ENCODE results near the gene DSC1. TPM values are rescaled to one million over a fixed set of nuclear protein-coding genes. Genes with fewer than 3 reads are reported as not detected.

DSC1 gene
- total and polyA plus RNA-seq, 2 experiments from 2014 or later: not detected

DNA sequence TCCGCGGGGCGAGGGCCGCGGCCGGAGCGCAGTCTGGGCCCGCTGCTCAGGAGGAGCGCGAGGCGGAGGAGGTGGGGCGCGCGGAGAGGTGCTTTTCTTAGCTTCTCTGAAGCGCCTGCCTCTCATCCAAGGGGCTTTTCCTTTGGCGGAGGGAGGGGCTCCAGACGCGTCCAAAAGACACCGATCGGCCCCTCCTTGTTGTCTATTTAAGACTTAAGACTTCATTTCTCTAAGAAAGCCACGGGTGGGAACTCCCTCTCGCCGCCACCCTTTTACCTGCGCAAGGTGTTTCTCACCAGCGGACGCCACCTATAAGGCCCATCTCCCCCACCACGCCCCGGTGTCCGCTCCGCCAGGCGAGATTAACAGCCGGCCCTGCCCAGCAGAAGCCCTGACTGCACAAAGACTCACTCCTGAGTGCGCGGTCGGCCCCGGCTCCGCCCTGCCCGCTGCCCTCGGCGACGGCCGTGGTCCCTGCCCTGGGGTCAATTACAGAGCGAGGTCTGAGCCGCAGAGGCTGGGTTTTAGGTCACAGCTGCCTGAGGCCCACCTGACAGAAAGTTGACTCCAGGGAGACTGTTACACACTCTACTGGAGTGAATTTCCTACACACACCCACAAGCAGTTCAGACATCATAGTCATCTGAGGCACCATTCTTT, 60.5 kb downstream of the DSC1 start, which contains the start of gene DSC2:
Gene DSC2 (minus strand): TSS at position 397 of the 660 bp plus-strand sequence. CDS start 450 bp downstream, outside the sequence.
- Histone ChIP-seq H3K27ac (ENCODE audit: low read depth) (peak within 1 kb of the TSS; percentile 57), H4K20me1 (replicated peaks; ENCODE audit: insufficient read depth) (no peaks in the 10 kb centered on the region), H3K4me3 (peak within 1 kb of the TSS; percentile 88), H3K79me2 (replicated peaks; ENCODE audit: insufficient read depth) (peaks cover 31% of the 10 kb centered on the region), H3K36me3 (ENCODE audit: insufficient read depth) (no peaks in the 10 kb centered on the region), H3K4me2 (peak within 1 kb of the TSS; percentile 79), H3F3A (replicated peaks; ENCODE audit: low read depth) (no peaks in the 10 kb centered on the region), H2AFZ (peak within 1 kb of the TSS; percentile 95), H3K9me2 (ENCODE audit: insufficient read depth) (no peaks in the 10 kb centered on the region), H3K27me3 (ENCODE audit: insufficient read depth) (peaks cover 6% of the 10 kb centered on the region; the same call in 1 of the 2 replicates), H3K4me1 (ENCODE audit: insufficient read depth) (peaks cover 20% of the 10 kb centered on the region)
- H3K9me3 Mint-ChIP-seq: no peaks in the 10 kb centered on the region
- peak; percentile 72 for DNase-seq (ENCODE audit: low spot score)
- H3K27me3 Mint-ChIP-seq (ENCODE audit: insufficient read depth, low read depth, poor library complexity): peaks cover 4% of the 10 kb centered on the region
- H3K4me3 Mint-ChIP-seq: peak within 1 kb of the TSS; percentile 80
- no peaks in the 10 kb centered on the region for H3K36me3 Mint-ChIP-seq (ENCODE audit: low read depth)
- peak; percentile 74 for ATAC-seq
- TF ChIP-seq POLR2AphosphoS5 (IDR thresholded peaks at IDR 0.05; ENCODE audit: low read depth) (peak; percentile 65), CREB1 (CRISPR knock-in tag; IDR thresholded peaks at IDR 0.05; ENCODE audit: low read depth) (0 out of 2 replicates have a peak, but pooled peaks have one; percentile 22), STAT1 (IDR thresholded peaks at IDR 0.05; ENCODE audit: unreplicated experiment) (no peak)
- TF ChIP-seq, protein P1, sequence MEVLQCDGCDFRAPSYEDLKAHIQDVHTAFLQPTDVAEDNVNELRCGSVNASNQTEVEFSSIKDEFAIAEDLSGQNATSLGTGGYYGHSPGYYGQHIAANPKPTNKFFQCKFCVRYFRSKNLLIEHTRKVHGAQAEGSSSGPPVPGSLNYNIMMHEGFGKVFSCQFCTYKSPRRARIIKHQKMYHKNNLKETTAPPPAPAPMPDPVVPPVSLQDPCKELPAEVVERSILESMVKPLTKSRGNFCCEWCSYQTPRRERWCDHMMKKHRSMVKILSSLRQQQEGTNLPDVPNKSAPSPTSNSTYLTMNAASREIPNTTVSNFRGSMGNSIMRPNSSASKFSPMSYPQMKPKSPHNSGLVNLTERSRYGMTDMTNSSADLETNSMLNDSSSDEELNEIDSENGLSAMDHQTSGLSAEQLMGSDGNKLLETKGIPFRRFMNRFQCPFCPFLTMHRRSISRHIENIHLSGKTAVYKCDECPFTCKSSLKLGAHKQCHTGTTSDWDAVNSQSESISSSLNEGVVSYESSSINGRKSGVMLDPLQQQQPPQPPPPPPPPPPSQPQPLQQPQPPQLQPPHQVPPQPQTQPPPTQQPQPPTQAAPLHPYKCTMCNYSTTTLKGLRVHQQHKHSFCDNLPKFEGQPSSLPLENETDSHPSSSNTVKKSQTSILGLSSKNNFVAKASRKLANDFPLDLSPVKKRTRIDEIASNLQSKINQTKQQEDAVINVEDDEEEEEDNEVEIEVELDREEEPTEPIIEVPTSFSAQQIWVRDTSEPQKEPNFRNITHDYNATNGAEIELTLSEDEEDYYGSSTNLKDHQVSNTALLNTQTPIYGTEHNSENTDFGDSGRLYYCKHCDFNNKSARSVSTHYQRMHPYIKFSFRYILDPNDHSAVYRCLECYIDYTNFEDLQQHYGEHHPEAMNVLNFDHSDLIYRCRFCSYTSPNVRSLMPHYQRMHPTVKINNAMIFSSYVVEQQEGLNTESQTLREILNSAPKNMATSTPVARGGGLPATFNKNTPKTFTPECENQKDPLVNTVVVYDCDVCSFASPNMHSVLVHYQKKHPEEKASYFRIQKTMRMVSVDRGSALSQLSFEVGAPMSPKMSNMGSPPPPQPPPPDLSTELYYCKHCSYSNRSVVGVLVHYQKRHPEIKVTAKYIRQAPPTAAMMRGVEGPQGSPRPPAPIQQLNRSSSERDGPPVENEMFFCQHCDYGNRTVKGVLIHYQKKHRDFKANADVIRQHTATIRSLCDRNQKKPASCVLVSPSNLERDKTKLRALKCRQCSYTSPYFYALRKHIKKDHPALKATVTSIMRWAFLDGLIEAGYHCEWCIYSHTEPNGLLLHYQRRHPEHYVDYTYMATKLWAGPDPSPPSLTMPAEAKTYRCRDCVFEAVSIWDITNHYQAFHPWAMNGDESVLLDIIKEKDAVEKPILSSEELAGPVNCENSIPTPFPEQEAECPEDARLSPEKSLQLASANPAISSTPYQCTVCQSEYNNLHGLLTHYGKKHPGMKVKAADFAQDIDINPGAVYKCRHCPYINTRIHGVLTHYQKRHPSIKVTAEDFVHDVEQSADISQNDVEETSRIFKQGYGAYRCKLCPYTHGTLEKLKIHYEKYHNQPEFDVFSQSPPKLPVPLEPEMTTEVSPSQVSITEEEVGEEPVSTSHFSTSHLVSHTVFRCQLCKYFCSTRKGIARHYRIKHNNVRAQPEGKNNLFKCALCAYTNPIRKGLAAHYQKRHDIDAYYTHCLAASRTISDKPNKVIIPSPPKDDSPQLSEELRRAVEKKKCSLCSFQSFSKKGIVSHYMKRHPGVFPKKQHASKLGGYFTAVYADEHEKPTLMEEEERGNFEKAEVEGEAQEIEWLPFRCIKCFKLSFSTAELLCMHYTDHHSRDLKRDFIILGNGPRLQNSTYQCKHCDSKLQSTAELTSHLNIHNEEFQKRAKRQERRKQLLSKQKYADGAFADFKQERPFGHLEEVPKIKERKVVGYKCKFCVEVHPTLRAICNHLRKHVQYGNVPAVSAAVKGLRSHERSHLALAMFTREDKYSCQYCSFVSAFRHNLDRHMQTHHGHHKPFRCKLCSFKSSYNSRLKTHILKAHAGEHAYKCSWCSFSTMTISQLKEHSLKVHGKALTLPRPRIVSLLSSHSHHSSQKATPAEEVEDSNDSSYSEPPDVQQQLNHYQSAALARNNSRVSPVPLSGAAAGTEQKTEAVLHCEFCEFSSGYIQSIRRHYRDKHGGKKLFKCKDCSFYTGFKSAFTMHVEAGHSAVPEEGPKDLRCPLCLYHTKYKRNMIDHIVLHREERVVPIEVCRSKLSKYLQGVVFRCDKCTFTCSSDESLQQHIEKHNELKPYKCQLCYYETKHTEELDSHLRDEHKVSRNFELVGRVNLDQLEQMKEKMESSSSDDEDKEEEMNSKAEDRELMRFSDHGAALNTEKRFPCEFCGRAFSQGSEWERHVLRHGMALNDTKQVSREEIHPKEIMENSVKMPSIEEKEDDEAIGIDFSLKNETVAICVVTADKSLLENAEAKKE (CRISPR knock-in tag; IDR thresholded peaks at IDR 0.05): no peak
- H3K27ac Mint-ChIP-seq: peak within 1 kb of the TSS; percentile 98
- H3K4me1 Mint-ChIP-seq: peaks cover 31% of the 10 kb centered on the region
